K562 (cell line): ENCODE results near the gene EXOC5.

Source experiments
- EHMT2 ChIP-seq: fragments of 450-650 bp; IDR thresholded peaks from 2 replicates; pipeline ENCODE4 v1.6.1; 2018; ENCODE audit warnings: antibody characterized with exemption
- EZH2 ChIP-seq: IDR thresholded peaks from 2 replicates; pipeline ENCODE4 v1.6.1; 2012; ENCODE audit warnings: low read depth, mild to moderate bottlenecking, inconsistent platforms, low read length, borderline replicate concordance
- TF ChIP-seq, protein P1 (sequence below): fragments of 250-450 bp; sonication (Bioruptor Pico); IDR thresholded peaks from 2 replicates; pipeline ENCODE4 v1.9.0; 2021; ENCODE audit warnings: mild to moderate bottlenecking, inconsistent platforms

DNA sequence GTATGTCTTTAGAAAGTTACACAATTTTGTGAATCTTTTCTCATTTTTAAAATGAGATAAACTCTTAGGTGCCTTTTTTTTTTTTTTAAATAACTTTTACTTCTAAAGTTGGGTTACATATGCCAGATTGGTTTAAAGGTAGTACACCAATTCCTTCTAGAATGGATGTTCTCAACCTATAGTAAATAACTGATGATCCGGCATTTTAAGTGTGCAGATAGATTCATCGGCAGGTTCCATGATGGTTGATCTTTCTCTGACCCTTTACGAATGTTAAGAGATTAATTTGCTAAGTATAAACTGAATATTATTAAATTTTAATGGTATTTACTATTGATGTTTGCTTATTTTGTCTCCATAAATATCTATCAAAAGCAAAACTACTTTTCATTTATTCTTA lies 8.4 kb upstream of the EXOC5 start:
- TF ChIP-seq, protein P1, sequence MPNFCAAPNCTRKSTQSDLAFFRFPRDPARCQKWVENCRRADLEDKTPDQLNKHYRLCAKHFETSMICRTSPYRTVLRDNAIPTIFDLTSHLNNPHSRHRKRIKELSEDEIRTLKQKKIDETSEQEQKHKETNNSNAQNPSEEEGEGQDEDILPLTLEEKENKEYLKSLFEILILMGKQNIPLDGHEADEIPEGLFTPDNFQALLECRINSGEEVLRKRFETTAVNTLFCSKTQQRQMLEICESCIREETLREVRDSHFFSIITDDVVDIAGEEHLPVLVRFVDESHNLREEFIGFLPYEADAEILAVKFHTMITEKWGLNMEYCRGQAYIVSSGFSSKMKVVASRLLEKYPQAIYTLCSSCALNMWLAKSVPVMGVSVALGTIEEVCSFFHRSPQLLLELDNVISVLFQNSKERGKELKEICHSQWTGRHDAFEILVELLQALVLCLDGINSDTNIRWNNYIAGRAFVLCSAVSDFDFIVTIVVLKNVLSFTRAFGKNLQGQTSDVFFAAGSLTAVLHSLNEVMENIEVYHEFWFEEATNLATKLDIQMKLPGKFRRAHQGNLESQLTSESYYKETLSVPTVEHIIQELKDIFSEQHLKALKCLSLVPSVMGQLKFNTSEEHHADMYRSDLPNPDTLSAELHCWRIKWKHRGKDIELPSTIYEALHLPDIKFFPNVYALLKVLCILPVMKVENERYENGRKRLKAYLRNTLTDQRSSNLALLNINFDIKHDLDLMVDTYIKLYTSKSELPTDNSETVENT (CRISPR knock-in tag): no peak
- TF ChIP-seq EHMT2 (no peak), EZH2 (no peak)
